IMR-90 (cell line): ENCODE measurements around the gene ACACB.

Experiments
- CHD1 ChIP-seq: IDR thresholded peaks from 2 replicates; pipeline ENCODE4 v1.6.1; 2012; ENCODE audit warnings: low read depth, low read length, improper control_type of control experiment
- MAFK ChIP-seq: IDR thresholded peaks from 2 replicates; pipeline ENCODE4 v1.6.1; 2012; ENCODE audit warnings: low read depth, low read length, improper control_type of control experiment
- NFE2L2 ChIP-seq: fragments of 150-350 bp; IDR thresholded peaks from 2 replicates; pipeline ENCODE4 v1.6.1; 2016; ENCODE audit warnings: low read depth, mild to moderate bottlenecking, low read length
- POLR2A ChIP-seq: IDR thresholded peaks from 2 replicates; pipeline ENCODE4 v1.6.1; 2012; ENCODE audit warnings: mild to moderate bottlenecking, low read depth, low read length
- RAD21 ChIP-seq: IDR thresholded peaks from 2 replicates; pipeline ENCODE4 v1.6.1; 2012; ENCODE audit warnings: low read length, improper control_type of control experiment
- TF ChIP-seq, protein P1 (sequence below): conservative IDR thresholded peaks from 2 replicates; pipeline ENCODE4 v1.5.1; 2012; ENCODE audit warnings: mild to moderate bottlenecking, low read depth, low read length, improper control_type of control experiment
- TF ChIP-seq, protein P2 (sequence below): fragments of 150-350 bp; IDR thresholded peaks from 2 replicates; pipeline ENCODE4 v1.6.1; 2017; ENCODE audit warnings: mild to moderate bottlenecking, antibody characterized with exemption, low read length, low read depth

- TF ChIP-seq, protein P1, sequence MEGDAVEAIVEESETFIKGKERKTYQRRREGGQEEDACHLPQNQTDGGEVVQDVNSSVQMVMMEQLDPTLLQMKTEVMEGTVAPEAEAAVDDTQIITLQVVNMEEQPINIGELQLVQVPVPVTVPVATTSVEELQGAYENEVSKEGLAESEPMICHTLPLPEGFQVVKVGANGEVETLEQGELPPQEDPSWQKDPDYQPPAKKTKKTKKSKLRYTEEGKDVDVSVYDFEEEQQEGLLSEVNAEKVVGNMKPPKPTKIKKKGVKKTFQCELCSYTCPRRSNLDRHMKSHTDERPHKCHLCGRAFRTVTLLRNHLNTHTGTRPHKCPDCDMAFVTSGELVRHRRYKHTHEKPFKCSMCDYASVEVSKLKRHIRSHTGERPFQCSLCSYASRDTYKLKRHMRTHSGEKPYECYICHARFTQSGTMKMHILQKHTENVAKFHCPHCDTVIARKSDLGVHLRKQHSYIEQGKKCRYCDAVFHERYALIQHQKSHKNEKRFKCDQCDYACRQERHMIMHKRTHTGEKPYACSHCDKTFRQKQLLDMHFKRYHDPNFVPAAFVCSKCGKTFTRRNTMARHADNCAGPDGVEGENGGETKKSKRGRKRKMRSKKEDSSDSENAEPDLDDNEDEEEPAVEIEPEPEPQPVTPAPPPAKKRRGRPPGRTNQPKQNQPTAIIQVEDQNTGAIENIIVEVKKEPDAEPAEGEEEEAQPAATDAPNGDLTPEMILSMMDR: no peak
- TF ChIP-seq RAD21 (no peak), POLR2A (no peak), MAFK (no peak), CHD1 (no peak), NFE2L2 (no peak)
- TF ChIP-seq, protein P2, sequence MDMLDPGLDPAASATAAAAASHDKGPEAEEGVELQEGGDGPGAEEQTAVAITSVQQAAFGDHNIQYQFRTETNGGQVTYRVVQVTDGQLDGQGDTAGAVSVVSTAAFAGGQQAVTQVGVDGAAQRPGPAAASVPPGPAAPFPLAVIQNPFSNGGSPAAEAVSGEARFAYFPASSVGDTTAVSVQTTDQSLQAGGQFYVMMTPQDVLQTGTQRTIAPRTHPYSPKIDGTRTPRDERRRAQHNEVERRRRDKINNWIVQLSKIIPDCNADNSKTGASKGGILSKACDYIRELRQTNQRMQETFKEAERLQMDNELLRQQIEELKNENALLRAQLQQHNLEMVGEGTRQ: no peak
Measured at GRCh38 chr12:109114644-109115043, 1.7 kb upstream of the ACACB start.
